NCI-H526 treated with DMSO at 0.1 percent for 48 hours (cell line): Measurements from ENCODE around the gene EHMT1.

Experiments used
- DNase-seq: peaks from one replicate; lab custom pipeline; 2025; lab: John Stamatoyannopoulos, UW

EHMT1 gene

DNA sequence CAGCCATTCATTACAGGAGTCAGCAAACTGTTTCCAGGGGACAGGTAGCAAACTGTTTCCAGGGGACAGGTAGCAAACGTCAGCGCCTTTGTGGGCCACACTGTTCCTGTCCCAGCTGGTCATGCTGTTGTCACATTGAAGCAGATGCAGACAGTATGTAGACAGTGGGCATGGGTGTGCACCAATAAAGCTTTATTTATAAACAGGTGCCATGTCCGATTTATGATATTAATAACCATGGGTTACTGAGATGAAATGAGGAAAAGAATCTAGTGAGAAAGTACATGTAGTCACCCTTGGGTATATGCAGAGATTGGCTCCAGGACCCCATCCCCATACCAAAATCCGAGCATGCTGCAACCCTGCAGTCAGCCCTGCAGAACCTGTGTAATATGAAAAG, 122.5 kb downstream of the EHMT1 start:
- DNase-seq = no peak

GRCh38 chr9:137742698-137743097, 123.9 kb downstream of the EHMT1 start:
- no peak for DNase-seq

DNA sequence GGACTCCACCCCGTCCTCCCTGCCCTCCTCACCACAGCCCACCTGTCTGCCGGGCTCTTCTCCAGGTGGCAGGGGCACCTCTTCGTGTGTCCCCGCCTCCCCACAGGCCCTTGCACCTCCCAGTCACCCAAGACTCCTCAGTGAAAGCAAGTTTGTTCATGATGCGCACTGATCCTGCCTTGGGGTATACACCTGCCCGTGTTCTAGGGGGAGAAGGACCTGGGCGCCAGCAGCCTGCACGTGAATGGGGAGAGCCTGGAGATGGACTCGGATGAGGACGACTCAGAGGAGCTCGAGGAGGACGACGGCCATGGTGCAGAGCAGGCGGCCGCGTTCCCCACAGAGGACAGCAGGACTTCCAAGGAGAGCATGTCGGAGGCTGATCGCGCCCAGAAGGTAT, 124.9 kb downstream of the EHMT1 start:
- no peak for DNase-seq

DNA sequence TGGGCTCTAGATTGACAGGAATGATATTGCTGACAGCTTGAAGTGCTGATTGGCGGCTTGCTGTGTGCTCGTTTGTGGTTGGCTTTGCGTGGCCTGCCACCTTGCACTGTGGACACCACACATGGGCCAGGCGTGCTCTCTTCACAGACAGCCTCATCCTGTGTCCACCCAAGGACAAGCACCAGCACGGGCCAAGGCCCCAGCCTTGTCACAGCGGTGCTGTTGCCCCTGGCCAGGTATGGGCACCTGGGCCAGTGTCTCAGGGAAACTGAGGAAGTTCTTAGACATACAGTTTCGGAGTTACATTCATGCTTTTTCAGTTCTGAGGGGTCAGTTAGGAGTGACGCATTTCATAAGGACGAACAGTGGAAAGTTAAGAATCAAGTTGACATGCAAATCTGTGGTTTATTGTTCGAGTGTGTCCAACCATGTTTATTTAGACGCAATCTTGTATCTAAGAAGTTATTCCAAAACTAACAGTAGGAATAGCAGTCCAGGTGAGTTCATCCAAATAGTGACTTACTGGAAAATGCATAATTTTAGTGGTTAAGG, 125.9 kb downstream of the EHMT1 start:
- DNase-seq = no peak

DNA sequence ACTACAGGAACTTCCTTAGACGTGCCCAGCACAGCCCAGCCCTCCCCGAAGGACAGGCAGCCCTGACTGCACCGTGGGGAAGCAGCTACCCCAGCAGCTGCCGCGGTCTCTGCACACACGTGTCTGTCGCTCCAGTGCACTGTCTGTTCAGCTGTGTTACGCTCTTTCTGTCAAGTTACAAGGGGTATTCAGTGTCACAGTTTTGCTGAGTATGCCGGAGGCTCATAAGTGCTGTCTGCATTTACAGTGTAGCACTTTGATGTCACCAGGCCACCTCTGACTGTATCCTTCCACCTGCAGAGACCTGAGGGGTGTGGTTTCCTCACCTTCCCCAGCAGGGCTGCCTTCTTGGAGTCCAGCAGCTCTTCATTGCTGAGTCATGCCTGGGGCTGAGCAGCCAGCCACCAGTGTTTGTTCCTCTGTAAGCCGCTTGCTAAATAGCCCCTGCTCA, 126.8 kb downstream of the EHMT1 start:
- DNase-seq = no peak

DNA sequence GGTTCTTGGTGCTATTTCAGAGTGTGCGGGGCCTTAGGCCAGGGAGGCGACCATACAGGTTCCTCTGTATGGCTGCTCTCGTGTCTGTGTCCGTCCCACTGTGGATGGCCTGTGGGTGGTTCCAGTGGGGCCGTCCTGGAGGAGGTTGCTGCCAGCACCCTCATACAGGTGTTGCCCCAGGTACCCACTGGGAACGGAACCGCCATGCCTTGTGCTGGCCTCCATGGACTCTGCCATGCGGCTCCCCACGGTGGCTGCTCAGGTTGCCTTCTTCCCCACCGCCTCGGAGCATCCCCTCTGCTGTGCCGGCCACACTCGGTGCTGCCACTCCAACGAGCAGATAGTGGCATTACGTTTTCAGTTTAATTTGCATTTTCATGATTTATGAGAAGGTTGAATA, 129.5 kb downstream of the EHMT1 start:
- no peak for DNase-seq

- no peak for DNase-seq
Measured at GRCh38 chr9:137748741-137749140, 129.9 kb downstream of the EHMT1 start.

- DNase-seq = no peak
Measured at GRCh38 chr9:137749511-137749910, 130.7 kb downstream of the EHMT1 start.

DNA sequence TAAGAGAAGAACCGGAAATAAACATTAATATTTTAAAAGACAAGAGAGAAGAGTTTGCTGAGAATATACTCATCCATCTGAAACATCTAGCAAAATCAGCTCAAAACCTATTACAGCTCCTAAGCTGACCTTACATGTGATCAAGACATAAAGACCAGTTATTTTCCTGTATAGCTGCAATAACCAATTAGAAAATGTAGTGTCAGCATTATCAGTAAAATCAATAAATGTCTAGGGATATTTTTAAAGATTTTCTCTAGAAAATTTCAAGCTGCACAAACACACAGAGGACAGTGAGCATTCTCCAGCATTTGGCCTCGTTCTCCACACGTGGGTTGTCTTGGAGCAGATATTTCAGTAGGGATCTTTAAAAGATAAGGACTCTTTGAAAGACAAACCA, 131.2 kb downstream of the EHMT1 start:
- DNase-seq = no peak

GRCh38 chr9:137750566-137750965, 131.8 kb downstream of the EHMT1 start:
- DNase-seq = no peak

DNA sequence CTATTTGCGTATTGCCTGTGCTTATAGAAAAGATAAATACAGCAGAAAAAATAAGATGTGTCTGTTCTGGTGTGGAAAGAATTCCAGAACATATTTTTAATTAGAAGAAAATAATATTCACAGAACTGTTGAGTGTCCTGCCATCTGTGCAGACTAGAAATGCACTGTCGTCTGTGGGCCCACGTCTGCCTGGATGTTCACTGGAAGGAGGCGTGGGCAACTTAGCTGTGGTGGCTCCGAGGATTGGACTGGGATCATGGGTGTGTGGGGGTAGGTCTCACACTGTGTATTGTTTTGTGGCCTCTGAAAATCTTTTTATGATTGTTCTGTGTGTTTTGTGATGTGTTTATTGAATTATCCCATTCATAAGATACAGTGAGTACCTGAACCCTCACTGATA, 132.8 kb downstream of the EHMT1 start:
- no peak for DNase-seq

DNA sequence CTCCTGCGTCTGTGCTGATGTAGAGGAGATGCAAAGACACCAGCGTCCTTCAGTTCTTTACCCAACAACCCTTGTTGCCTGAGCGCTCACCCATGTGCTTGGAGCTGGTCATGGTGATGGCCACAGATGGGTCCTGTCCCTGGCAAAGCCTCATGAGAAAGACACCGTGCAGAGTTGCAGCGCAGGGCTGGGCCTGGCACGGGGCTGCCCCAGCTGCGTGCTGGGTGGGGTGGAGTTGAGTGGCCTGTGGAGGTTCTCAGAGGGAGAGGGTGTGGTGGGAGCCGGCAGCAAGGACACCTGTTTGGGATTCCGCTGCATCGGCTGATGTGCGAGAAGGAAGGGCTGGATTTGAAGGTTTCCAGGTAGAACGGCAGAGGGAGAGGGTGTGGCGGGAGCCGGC, 133.6 kb downstream of the EHMT1 start:
- DNase-seq = no peak

DNA sequence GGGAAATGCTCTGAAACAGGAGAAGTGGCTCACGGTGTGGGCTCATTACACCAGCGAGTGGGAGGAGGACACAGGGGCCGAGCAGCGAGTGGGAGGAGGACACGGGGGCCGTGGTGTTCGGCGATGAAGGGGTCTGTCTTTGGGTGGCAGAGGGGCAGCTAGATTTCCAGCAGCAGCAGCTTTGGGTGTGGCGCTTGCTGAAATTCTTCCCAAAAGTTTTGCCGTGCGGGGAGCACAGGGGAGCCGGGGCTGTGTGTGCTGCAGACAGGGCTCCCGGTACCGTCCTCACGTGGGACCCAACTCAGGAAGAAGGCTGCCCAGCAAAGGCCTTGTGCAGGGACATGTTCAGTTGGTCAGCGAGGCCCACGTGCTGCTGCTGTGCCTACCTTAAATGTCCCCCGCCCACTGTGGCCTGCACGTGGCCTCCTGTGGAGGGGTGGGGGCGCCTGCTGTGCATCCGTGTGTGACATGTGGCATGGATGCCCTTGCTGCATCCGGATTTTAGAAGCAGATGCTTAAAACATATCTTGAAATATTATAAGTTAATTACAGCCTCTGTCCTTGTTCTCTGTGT, 134.5 kb downstream of the EHMT1 start:
- DNase-seq = no peak

- no peak for DNase-seq
Measured at GRCh38 chr9:137755261-137755927, 136.6 kb downstream of the EHMT1 start.

GRCh38 chr9:137756045-137756744, 137.4 kb downstream of the EHMT1 start:
- DNase-seq = no peak

GRCh38 chr9:137757139-137757538, 138.3 kb downstream of the EHMT1 start:
- DNase-seq = no peak

- DNase-seq = no peak
Measured at GRCh38 chr9:137757613-137758029, 138.8 kb downstream of the EHMT1 start.

- no peak for DNase-seq
Measured at GRCh38 chr9:137758067-137758466, 139.3 kb downstream of the EHMT1 start.

DNA sequence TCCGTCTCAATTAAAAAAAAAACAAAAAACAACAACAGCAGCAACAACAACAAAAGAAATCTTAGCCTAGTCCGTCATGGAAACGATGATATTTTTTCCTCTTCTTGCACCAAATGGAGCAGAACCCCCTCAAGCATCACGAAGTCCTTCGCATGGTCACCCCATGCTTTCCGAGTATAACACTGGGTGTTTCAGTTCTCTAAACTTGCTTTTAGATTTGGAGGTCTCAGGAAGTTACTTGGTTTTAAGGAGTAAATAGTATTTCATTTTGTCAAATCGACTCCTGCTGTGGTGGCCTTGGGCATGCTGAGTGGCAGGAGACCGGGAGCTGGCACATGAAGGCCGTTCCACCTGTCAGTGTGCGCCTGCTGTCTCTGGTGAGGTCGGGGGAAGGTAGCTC, 140.3 kb downstream of the EHMT1 start:
- no peak for DNase-seq

DNA sequence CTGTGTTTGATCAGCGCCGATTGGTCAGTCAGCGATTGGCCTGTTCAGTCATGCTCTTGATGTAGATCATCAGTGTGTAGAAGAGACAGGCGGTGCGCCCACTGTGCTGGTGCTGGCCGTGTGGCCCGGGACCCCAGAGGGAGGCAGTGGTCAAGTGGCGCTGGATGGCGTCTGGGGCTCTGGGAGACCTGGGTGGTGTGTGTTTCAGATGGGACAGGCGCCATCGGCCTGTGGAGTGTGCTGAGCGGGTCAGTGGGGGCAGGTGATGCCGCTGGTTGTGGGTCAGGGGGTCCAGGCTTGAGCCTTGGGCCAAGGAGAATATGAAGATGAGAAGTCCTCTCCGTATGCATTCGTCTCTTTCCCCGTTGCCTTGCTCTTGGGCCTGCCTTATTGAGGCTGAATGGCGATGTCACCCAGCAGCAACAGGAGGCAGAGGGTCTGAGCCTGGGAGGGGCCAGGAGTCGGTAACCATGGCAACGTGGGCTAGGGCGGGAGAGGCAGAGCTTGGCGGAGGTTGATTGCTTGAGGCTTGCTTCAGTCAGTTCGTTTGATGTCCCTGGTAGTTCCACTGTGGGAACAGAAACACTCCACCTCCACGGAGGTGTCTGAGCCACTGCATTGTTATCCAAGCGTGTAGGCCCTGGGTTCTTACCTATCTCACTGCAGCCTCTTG, 141.0 kb downstream of the EHMT1 start:
- DNase-seq = no peak

- DNase-seq = no peak
Measured at GRCh38 chr9:137760426-137760825, 141.6 kb downstream of the EHMT1 start.

DNA sequence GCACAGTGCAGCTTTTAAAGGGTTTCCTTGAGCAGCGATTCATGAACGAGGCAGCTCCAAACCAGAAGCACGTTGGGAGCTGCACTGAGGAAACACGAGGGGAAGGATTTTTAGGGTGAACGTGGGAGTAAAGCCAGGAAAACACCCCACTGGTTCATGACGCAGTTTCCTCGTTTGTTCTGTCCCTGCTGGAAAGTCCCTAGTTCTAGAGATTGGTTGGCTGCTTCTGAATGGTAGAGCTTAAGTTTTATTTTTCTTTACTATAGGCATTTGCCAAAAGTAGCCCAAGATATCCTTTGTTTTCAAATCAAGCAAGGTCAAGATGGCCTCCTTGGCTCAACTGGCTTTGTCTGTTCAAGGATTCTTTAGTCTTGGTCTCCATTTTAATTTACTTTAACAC, 142.2 kb downstream of the EHMT1 start:
- DNase-seq = no peak

DNA sequence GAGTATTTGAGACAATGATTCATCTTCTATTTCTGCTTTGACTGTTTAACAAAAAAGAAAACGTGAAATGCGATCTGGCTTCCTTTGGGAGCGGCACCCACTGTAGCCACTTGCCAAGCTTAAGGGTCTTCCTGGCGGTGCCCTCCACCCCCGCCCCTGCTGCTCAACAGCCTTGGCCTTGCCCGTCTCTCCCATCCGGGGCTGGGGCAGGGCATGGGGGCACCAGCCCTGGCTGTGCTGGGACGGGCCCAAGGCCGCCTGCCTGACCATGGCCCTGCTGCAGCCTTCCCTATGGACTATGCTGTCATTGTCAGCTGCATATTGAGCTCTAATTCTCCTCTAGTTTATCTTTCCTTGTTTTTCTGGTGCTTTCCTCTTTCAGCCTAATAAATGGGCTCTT, 143.0 kb downstream of the EHMT1 start:
- no peak for DNase-seq
